Epithelial cell of esophagus (primary cell): ENCODE data around the gene KLHL30.

Experiments used
- DNase-seq: peaks from one replicate; pipeline ENCODE4 v3.0.0; 2010; ENCODE audit warnings: low read depth
- H3K4me3 ChIP-seq: 2 replicates; pipeline ENCODE4 v1.5.1; 2011; ENCODE audit warnings: mild to moderate bottlenecking, low read length, control low read depth
- CTCF ChIP-seq: IDR thresholded peaks from 2 replicates; pipeline ENCODE4 v1.5.1; 2011; ENCODE audit warnings: low read depth, mild to moderate bottlenecking, low read length, control low read depth, inconsistent platforms; ENCODE audit not compliant: insufficient read depth; ENCODE audit errors: missing control alignments

KLHL30 gene

GRCh38 chr2:238159661-238160205 is 21.3 kb downstream of the KLHL30 start:
- no peak overlapping the region for H3K4me3 ChIP-seq
- DNase-seq: no peak
- no peak for TF ChIP-seq CTCF

GRCh38 chr2:238160206-238161129 is 22.0 kb downstream of the KLHL30 start:
- DNase-seq: no peak
- TF ChIP-seq CTCF: no peak
- H3K4me3 ChIP-seq: no peak overlapping the region

- H3K4me3 ChIP-seq: no peak overlapping the region
- TF ChIP-seq CTCF: no peak
- DNase-seq: no peak
Observed at GRCh38 chr2:238161291-238162051, 23.0 kb downstream of the KLHL30 start.

DNA sequence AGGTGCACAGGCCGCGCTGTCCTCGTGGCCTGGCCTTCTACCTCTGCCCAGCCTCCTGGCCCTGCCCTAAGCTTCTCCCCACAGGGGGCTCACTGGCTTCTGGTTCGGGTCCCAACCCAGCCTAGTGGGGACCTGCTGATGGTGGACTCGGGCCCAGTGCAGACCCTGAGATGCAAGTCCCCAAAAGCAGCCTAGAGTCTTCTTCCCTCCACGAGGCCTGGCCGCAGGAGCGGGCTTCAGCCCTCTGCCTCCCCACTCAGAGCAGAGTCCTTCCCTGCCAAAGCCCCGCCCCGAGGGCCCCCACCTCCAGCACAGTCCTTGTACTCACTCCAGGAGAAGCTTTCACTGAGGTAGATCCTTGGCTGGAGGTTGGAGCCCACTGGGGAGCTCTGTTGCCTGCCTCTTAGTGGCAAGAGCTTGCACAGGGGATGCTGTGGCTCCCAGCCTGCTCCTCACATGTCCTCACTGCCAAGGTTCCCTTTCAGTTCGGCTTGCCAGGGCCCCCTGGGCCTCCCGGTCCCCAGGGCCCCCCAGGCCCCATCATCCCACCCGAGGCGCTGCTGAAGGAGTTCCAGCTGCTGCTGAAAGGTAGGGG is 23.9 kb downstream of the KLHL30 start:
- no peak overlapping the region for H3K4me3 ChIP-seq
- no peak for TF ChIP-seq CTCF
- no peak for DNase-seq

DNA sequence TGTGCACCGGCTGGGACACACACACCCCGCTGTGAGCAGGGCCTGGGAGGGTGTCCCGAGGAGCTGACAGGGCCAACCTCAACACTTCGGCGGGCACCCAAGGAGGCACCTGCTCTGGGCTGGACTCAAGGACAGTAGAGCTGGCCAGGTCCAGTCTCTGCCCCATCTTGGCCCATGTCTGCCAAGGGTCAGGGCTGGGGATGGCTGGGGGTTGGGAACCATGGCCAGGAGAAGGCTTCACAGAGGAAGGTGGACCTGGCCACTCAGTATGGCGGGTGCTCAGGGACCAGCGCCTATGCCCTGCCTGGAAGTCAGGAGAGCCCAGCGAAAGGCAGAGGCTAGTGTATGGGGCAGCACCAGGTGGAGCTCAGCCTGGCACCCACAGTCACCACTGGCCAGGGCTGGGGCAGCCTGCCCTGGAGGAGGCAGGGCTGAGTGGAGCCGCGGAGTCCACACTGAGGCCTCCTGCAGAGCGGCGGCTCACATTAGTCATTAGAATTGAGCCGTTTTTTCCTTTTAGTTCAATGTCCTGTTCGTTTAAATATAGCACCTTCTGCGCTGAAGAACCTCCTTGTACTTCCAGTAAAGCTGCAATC is 24.5 kb downstream of the KLHL30 start:
- peak overlapping the region; percentile 1 for H3K4me3 ChIP-seq
- DNase-seq: no peak
- TF ChIP-seq CTCF: no peak

DNA sequence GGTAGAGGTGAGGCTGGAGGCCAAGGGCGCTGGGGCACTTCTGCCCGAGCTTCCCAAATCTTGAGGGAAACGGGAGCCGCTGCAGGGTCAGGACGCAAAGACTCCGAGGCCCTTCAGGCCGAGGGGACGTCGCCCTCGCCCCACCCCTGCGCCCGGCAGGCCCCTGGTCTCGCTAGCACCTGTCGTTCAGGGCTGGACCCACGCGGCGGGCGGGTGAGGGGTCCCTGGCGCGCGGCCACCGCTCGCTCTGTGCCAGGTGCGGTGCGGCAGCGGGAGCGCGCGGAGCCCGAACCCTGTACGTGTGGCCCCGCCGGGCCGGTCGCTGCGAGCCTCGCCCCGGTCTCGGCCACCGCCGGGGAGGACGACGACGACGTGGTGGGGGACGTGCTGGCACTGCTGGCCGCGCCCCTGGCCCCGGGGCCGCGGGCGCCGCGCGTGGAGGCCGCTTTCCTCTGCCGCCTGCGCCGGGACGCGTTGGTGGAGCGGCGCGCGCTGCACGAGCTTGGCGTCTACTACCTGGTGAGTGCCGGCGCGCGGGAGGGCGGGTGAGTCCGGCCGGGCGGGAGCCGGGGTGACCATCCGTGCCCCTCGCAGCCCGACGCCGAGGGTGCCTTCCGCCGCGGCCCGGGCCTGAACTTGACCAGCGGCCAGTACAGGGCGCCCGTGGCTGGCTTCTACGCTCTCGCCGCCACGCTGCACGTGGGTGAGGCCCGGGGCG is 25.2 kb downstream of the KLHL30 start:
- no peak for TF ChIP-seq CTCF
- DNase-seq: no peak
- H3K4me3 ChIP-seq: peak overlapping the region; percentile 1
